KMS-11 (cell line): ENCODE data around the gene PIGV.

Experiments
- H2AFZ ChIP-seq: fragments of 200-600 bp; sonication (generic); 2 replicates; pipeline ENCODE4 v1.6.1; 2016; ENCODE audit warnings: antibody characterized with exemption, mixed run types, low read depth
- H3K27ac ChIP-seq: fragments of 200-600 bp; sonication (generic); 2 replicates; pipeline ENCODE4 v1.6.1; 2016; ENCODE audit warnings: mild to moderate bottlenecking, mixed run types
- H3K27me3 ChIP-seq: fragments of 200-600 bp; sonication (generic); 2 replicates; pipeline ENCODE4 v1.6.1; 2017; ENCODE audit warnings: mild to moderate bottlenecking, low read depth, mixed run types, moderate library complexity; ENCODE audit not compliant: insufficient read depth
- H3K36me3 ChIP-seq: fragments of 200-600 bp; sonication (generic); 2 replicates; pipeline ENCODE4 v1.6.1; 2017; ENCODE audit warnings: mild to moderate bottlenecking, mixed run types; ENCODE audit not compliant: insufficient read depth
- H3K4me1 ChIP-seq: fragments of 200-600 bp; sonication (generic); 2 replicates; pipeline ENCODE4 v1.6.1; 2016; ENCODE audit warnings: mild to moderate bottlenecking, low read depth, mixed run types; ENCODE audit not compliant: poor library complexity, severe bottlenecking
- H3K4me2 ChIP-seq: fragments of 200-600 bp; sonication (generic); 2 replicates; pipeline ENCODE4 v1.7.0; 2016; ENCODE audit warnings: mild to moderate bottlenecking, mixed run types
- H3K4me3 ChIP-seq: fragments of 200-600 bp; sonication (generic); IDR thresholded peaks from 2 replicates; pipeline ENCODE4 v1.6.1; 2017; ENCODE audit warnings: low read depth, low read length, mixed read lengths; ENCODE audit not compliant: insufficient read depth
- H3K79me2 ChIP-seq: fragments of 200-600 bp; sonication (generic); 2 replicates; pipeline ENCODE4 v1.6.1; 2016; ENCODE audit warnings: low read depth, mixed run types; ENCODE audit not compliant: insufficient read depth
- H3K9ac ChIP-seq: fragments of 200-600 bp; sonication (generic); 2 replicates; pipeline ENCODE4 v1.6.1; 2016; ENCODE audit warnings: mild to moderate bottlenecking, mixed run types
- H4K20me1 ChIP-seq: fragments of 200-600 bp; sonication (generic); 2 replicates; pipeline ENCODE4 v1.6.1; 2016; ENCODE audit warnings: mild to moderate bottlenecking, mixed run types; ENCODE audit not compliant: insufficient read depth
- TF ChIP-seq, protein P1 (sequence below): fragments of 200-600 bp; sonication (generic); conservative IDR thresholded peaks from 2 replicates; pipeline ENCODE4 v1.6.1; 2017; ENCODE audit warnings: low read depth, mild to moderate bottlenecking, antibody characterized with exemption, low read length, moderate library complexity, mixed read lengths

PIGV gene

DNA sequence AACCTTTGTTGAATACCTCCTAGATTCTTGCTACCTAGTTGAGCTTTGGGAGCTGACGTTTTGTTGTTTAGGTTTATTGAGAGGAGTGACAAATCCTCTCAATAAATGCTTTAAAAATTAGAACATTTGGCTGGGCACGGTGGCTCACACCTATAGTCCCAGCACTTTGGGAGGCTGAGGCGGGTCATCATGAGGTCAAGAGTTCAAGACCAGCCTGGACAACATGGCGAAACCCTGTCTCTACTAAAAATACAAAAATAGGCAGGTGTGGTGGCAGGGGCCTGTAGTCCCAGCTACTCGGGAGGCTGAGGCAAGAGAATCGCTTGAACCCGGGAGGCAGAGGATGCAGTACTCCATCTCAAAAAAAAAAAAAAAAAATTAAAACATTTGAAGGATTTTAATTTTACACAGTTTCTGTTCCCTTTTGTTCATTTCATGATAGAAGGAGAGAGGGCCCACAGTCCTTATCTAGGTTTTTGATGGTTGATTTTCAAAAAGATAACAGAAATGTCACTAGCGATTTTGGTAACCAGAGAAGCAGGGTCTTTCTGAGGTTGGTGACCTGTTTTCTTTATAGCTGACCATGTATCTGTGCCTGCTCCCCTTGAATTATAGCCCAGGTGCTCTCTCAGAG, 44.2 kb upstream of the PIGV start:
- Histone ChIP-seq H3K9ac (no peak overlapping the region), H4K20me1 (peaks cover 10% of the 10 kb centered on the region; the same call in 1 of the 2 replicates), H3K4me3 (peak overlapping the region; percentile 36), H2AFZ (no peak overlapping the region), H3K27me3 (no peaks in the 10 kb centered on the region), H3K27ac (peak overlapping the region; percentile 59; the same call in 1 of the 2 replicates), H3K4me1 (peaks cover 77% of the 10 kb centered on the region), H3K79me2 (peaks cover 77% of the 10 kb centered on the region; the same call in 1 of the 2 replicates), H3K36me3 (peaks cover 7% of the 10 kb centered on the region; the same call in 1 of the 2 replicates), H3K4me2 (peak overlapping the region; percentile 76)
- TF ChIP-seq, protein P1, sequence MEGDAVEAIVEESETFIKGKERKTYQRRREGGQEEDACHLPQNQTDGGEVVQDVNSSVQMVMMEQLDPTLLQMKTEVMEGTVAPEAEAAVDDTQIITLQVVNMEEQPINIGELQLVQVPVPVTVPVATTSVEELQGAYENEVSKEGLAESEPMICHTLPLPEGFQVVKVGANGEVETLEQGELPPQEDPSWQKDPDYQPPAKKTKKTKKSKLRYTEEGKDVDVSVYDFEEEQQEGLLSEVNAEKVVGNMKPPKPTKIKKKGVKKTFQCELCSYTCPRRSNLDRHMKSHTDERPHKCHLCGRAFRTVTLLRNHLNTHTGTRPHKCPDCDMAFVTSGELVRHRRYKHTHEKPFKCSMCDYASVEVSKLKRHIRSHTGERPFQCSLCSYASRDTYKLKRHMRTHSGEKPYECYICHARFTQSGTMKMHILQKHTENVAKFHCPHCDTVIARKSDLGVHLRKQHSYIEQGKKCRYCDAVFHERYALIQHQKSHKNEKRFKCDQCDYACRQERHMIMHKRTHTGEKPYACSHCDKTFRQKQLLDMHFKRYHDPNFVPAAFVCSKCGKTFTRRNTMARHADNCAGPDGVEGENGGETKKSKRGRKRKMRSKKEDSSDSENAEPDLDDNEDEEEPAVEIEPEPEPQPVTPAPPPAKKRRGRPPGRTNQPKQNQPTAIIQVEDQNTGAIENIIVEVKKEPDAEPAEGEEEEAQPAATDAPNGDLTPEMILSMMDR: no peak

DNA sequence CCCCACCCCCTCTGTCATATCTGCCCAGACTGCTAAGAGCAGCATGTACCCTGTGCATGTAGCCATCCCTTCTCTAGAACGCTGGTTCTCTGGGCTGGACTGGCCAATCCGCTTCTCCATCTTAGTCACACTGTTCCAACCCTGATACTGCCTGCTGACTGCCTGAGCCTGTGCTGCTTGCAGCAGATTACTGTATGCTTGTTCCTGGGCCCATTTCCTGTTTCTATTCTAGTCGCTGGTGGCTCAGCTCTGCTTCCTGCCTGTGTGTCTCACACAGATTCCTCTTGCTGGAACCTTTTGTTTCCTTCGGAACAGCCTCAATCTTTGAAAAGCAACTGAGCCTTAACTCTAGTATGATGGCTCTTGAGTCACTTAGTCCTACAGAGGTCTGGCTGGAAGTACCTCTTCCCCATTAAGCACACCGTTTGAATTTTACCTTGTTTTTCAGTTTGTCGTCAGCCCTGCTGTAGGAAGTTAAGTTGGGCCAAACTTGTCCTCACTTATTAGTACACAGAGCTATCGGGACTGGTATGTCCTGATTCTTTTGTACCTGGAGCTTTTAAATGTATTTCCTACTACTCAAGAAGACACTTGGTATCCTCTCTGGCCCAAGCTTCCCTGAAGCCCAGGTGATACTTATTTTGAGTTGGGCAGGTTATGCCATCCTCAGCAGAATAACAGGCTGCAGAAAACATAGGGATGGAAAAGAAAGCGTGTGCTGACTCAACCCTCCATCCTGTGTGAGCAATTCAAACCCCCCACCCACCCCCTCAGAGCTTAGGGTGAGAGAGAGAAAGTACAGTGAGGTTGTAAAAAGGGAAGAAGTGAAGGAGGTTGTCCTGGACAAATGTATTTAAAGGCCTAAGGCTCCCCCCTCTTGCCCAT, 43.4 kb upstream of the PIGV start:
- peaks cover 10% of the 10 kb centered on the region; the same call in 1 of the 2 replicates for H4K20me1 ChIP-seq

DNA sequence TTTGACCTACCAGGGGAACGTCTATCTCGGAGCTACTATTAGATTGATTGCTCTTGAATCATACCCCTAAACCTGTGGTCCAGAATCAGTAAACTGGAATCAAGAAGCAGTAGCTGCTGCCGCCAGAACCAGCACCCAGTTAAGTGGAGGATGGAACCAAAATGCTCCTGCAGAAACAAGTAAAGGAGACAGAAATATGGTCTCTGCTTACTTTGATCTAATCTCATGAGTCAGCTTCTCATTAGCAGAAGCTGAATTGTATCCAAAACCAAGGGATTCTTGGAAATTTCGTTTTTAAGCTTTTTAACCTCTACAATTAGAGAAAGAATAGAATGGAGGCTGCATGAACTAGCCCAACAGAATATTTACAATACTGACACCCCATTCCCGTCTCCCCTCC, 42.6 kb upstream of the PIGV start:
- Histone ChIP-seq H3K4me3 (no peak overlapping the region), H4K20me1 (0 out of 2 replicates have a peak, but pooled peaks cover 10% of the 10 kb centered on the region), H2AFZ (no peak overlapping the region), H3K4me2 (peak overlapping the region; percentile 76; the same call in 1 of the 2 replicates), H3K36me3 (peaks cover 7% of the 10 kb centered on the region; the same call in 1 of the 2 replicates), H3K4me1 (peaks cover 61% of the 10 kb centered on the region), H3K9ac (no peak overlapping the region), H3K27me3 (no peaks in the 10 kb centered on the region), H3K79me2 (peaks cover 64% of the 10 kb centered on the region; the same call in 1 of the 2 replicates), H3K27ac (no peak overlapping the region; the same call in 1 of the 2 replicates)
- TF ChIP-seq, protein P1: no peak

More for the DNA sequence above, 43.4 kb upstream of the PIGV start:
- peak overlapping the region; percentile 59 for H3K27ac ChIP-seq
- peak overlapping the region; percentile 19; the same call in 1 of the 2 replicates for H3K9ac ChIP-seq
- peak overlapping the region; percentile 2; the same call in 1 of the 2 replicates for H2AFZ ChIP-seq
- H3K4me1 ChIP-seq: peaks cover 69% of the 10 kb centered on the region
- H3K27me3 ChIP-seq: no peaks in the 10 kb centered on the region
- H3K79me2 ChIP-seq: peaks cover 71% of the 10 kb centered on the region; the same call in 1 of the 2 replicates
- peaks cover 7% of the 10 kb centered on the region; the same call in 1 of the 2 replicates for H3K36me3 ChIP-seq
- peak overlapping the region; percentile 76 for H3K4me2 ChIP-seq
- H3K4me3 ChIP-seq: peak overlapping the region; percentile 36
- TF ChIP-seq, protein P1: no peak

DNA sequence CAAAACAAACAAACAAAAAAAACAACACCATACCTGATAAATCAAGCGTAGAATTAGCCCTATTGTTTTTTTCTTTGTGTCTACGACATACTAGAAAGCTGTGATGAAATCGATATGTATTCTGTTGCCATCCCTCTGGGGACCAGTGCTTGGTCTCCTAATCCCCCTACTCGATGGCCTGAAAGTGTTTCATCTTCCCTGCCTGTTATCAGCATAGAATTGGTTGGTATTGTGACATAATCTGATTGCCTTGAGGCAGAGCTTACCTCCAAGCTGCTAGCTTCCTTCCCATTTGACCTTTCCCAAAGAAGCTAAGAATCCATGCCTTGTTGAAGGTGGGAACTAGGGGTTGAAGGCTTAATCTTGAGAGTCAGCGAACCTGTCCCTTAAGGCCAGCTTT, 40.7 kb upstream of the PIGV start:
- H3K4me3 ChIP-seq: no peak overlapping the region
- H3K4me2 ChIP-seq: no peak overlapping the region
- peaks cover 3% of the 10 kb centered on the region; the same call in 1 of the 2 replicates for H3K36me3 ChIP-seq
- H3K79me2 ChIP-seq: peaks cover 68% of the 10 kb centered on the region; the same call in 1 of the 2 replicates
- H3K27ac ChIP-seq: no peak overlapping the region
- no peak overlapping the region for H2AFZ ChIP-seq
- no peak overlapping the region for H3K9ac ChIP-seq
- TF ChIP-seq, protein P1: no peak
- no peaks in the 10 kb centered on the region for H3K27me3 ChIP-seq
- peaks cover 42% of the 10 kb centered on the region for H3K4me1 ChIP-seq
- H4K20me1 ChIP-seq: peaks cover 4% of the 10 kb centered on the region; the same call in 1 of the 2 replicates
